Prostate gland (tissue), 2 donors: ENCODE results near the gene HNRNPUL1. TPM values are rescaled to one million over a fixed set of nuclear protein-coding genes. Genes with fewer than 3 reads are reported as not detected.

ENCODE experiments used
- DNase-seq: peaks from one replicate; pipeline ENCODE4 v3.0.0-alpha.2; 2019; ENCODE audit warnings: low spot score
- H3K27ac ChIP-seq, 2 donors: fragments of 200-600 bp; sonication (generic); 2 replicates each; pipeline ENCODE4 v1.5.1; 2017 to 2019
- H3K27me3 ChIP-seq: fragments of 200-600 bp; sonication (generic); replicated peaks from 2 replicates; pipeline ENCODE4 v1.5.1; 2019; ENCODE audit not compliant: insufficient read depth
- H3K36me3 ChIP-seq, 2 donors: fragments of 200-600 bp; sonication (generic); 1 replicate in 1 of 2; 2 replicates in 1 of 2; pipeline versions ENCODE4 v1.5.1 to v1.8.1; 2017 to 2019
- H3K4me1 ChIP-seq: fragments of 200-600 bp; sonication (generic); replicated peaks from 2 replicates; pipeline ENCODE4 v1.5.1; 2019
- H3K4me3 ChIP-seq, 2 donors: fragments of 200-600 bp; sonication (generic); 2 replicates each; pipeline ENCODE4 v1.5.1; 2017 to 2019
- H3K9me3 ChIP-seq: fragments of 200-600 bp; sonication (generic); 2 replicates; pipeline ENCODE4 v1.5.1; 2017
- POLR2A ChIP-seq: fragments of 450-650 bp; IDR thresholded peaks from one replicate; pipeline ENCODE4 v1.6.1; 2016; ENCODE audit warnings: antibody characterized with exemption, mild to moderate bottlenecking
- POLR2AphosphoS5 ChIP-seq: sonication (generic); formaldehyde crosslinking; IDR thresholded peaks from one replicate; pipeline ENCODE4 v1.6.1; 2017; ENCODE audit warnings: antibody characterized with exemption
- WGBS: methylation state at CpG from one replicate; pipeline ENCODE4 v1.1.5; 2018; 5-methylcytosine and 5-hydroxymethylcytosine counted together
- intact Hi-C: fragments of 100-400 bp; cut with DNase I; formaldehyde crosslinking; loops from one replicate; pipeline ENCODE4 v1.14.2; 2022
- total RNA-seq, 2 donors: library from RNA; depleted of rRNA; stranded (reverse); fragments of >200 nt; gene quantifications; one replicate each; pipeline ENCODE4 v1.1.0, GENCODE V29; 2016
- TF ChIP-seq, protein P1 (sequence below), 4 experiments: fragments of 200-600 bp in 2 of 4; fragments of 450-650 bp in 2 of 4; sonication (generic) in 2 of 4; IDR thresholded peaks; 1 replicate in 3 of 4; 2 replicates in 1 of 4; pipeline ENCODE4 v1.5.1; 2016 to 2019; ENCODE audit warnings: antibody characterized with exemption in 4 of 4, mild to moderate bottlenecking in 2 of 4, moderate library complexity in 2 of 4

HNRNPUL1 gene
- total RNA-seq, 2 donors from 2014 or later = 133 to 183 TPM

DNA sequence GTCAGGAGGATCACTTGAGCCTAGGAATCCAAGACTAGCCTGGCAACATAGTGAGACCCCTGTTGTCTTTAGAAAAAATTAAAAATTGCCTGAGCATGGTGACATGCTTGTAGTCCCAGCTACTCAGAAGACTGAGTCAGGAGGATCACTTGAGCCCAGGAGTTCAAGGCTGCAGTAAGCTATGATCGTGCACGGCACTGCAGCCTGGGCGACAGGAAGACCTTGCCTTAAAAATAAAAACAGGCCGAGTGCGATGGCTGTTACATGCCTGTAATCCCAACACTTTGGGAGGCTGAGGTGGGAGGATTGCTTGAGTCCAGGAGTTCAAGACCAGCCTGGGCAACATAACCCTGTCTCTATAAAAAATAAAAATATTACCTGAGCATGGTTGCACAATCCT is 5.4 kb downstream of the HNRNPUL1 start:
- 91% methylated on average over 5 of the region's 5 CpGs for WGBS
- intact Hi-C loops = no loop called here
- H3K36me3 ChIP-seq = peaks cover 18 to 44% of the 10 kb centered on the region in 2 donors
- TF ChIP-seq, protein P1, sequence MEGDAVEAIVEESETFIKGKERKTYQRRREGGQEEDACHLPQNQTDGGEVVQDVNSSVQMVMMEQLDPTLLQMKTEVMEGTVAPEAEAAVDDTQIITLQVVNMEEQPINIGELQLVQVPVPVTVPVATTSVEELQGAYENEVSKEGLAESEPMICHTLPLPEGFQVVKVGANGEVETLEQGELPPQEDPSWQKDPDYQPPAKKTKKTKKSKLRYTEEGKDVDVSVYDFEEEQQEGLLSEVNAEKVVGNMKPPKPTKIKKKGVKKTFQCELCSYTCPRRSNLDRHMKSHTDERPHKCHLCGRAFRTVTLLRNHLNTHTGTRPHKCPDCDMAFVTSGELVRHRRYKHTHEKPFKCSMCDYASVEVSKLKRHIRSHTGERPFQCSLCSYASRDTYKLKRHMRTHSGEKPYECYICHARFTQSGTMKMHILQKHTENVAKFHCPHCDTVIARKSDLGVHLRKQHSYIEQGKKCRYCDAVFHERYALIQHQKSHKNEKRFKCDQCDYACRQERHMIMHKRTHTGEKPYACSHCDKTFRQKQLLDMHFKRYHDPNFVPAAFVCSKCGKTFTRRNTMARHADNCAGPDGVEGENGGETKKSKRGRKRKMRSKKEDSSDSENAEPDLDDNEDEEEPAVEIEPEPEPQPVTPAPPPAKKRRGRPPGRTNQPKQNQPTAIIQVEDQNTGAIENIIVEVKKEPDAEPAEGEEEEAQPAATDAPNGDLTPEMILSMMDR (IDR thresholded peaks at IDR 0.05) = no peak
- TF ChIP-seq POLR2A (no peak), POLR2AphosphoS5 (no peak)
- peaks cover 19% of the 10 kb centered on the region for H3K4me1 ChIP-seq
- no peak overlapping the region for H3K4me3 ChIP-seq
- no peak overlapping the region for H3K27ac ChIP-seq
- no peak for DNase-seq
- no peaks in the 10 kb centered on the region for H3K27me3 ChIP-seq
- H3K9me3 ChIP-seq = no peaks in the 10 kb centered on the region

- intact Hi-C loops = no loop called here
- Histone ChIP-seq H3K4me1 (no peaks in the 10 kb centered on the region), H3K27ac (no peak overlapping the region), H3K36me3 (peaks cover 27 to 59% of the 10 kb centered on the region in 2 donors), H3K27me3 (no peaks in the 10 kb centered on the region), H3K4me3 (no peak overlapping the region), H3K9me3 (no peaks in the 10 kb centered on the region)
- 88% methylated on average over 6 of the region's 6 CpGs for WGBS
- no peak for DNase-seq
- TF ChIP-seq POLR2AphosphoS5 (no peak), POLR2A (no peak)
- TF ChIP-seq, protein P1 (IDR thresholded peaks at IDR 0.05) = no peak
These were observed 8.9 kb downstream of the HNRNPUL1 start for GRCh38 chr19:41273076-41273475.

GRCh38 chr19:41274802-41275201 is 10.6 kb downstream of the HNRNPUL1 start:
- TF ChIP-seq POLR2AphosphoS5 = no peak
- TF ChIP-seq, protein P1 (IDR thresholded peaks at IDR 0.05) = no peak
- TF ChIP-seq POLR2A = no peak
- Histone ChIP-seq H3K36me3 (peaks cover 37 to 65% of the 10 kb centered on the region in 2 donors), H3K27me3 (no peaks in the 10 kb centered on the region), H3K4me3 (no peak overlapping the region), H3K4me1 (no peaks in the 10 kb centered on the region), H3K9me3 (no peaks in the 10 kb centered on the region), H3K27ac (no peak overlapping the region)
- intact Hi-C loops = no loop called here
- 89% methylated on average over 5 of the region's 5 CpGs for WGBS
- no peak for DNase-seq

GRCh38 chr19:41276231-41276630 is 12.1 kb downstream of the HNRNPUL1 start:
- no peak for DNase-seq
- TF ChIP-seq, protein P1 (IDR thresholded peaks at IDR 0.05) = no peak
- Histone ChIP-seq H3K9me3 (no peaks in the 10 kb centered on the region), H3K27ac (no peak overlapping the region), H3K27me3 (no peaks in the 10 kb centered on the region), H3K4me3 (no peak overlapping the region), H3K36me3 (peaks cover 41 to 52% of the 10 kb centered on the region in 2 donors), H3K4me1 (no peaks in the 10 kb centered on the region)
- intact Hi-C loops = no loop called here
- 80% methylated on average over 3 of the region's 3 CpGs for WGBS

- H3K9me3 ChIP-seq = no peaks in the 10 kb centered on the region
- H3K27ac ChIP-seq = no peak overlapping the region
- no peak overlapping the region for H3K4me3 ChIP-seq
- H3K27me3 ChIP-seq = no peaks in the 10 kb centered on the region
- H3K4me1 ChIP-seq = no peaks in the 10 kb centered on the region
- DNase-seq = no peak
- intact Hi-C loops = no loop called here
- WGBS = 95% methylated on average over 2 of the region's 2 CpGs
- peaks cover 26 to 37% of the 10 kb centered on the region in 2 donors for H3K36me3 ChIP-seq
- TF ChIP-seq POLR2AphosphoS5 (no peak), POLR2A (no peak)
- TF ChIP-seq, protein P1 (IDR thresholded peaks at IDR 0.05) = no peak
These were observed 14.3 kb downstream of the HNRNPUL1 start for GRCh38 chr19:41278478-41278877.
